SW480 (cell line): Measurements from ENCODE around the gene ATG16L2.
"Not testable (repeated sequence)": the region's sequence is repeated elsewhere in the genome, so short reads cannot be mapped to it uniquely, and the experiment has no call there.

ENCODE experiments used
- DNase-seq: peaks from one replicate; pipeline ENCODE4 v3.0.0-alpha.2; 2016; ENCODE audit warnings: low spot score

ATG16L2 gene

DNA sequence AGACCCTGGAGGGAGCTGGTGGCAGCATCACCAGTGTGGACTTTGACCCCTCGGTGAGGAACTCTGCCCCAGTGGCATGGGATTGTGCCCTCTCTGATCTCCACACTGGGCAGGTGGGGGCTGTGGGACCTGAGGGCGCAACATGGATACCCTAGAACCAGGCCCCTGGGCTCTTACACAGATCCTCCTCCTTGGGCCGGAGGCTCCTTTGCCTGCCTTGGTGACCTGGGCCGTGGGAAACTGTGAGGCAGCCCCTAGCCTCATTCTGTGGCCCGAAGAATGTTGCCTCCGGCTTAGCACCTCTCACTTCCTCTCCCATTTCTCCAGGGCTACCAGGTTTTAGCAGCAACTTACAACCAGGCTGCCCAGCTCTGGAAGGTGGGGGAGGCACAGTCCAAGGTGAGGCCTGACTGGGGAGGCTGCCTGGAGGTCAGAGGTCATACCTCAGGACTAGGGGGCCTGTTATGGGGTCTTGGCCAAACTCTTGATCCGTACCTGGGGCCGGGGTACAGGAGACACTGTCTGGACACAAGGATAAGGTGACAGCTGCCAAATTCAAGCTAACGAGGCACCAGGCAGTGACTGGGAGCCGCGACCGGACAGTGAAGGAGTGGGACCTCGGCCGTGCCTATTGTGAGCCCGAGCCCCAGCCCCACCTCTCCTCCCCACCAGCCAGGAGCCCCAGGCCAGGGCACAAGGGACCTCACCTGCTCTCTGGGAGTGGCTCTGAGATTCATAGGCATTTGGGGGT, 12.2 kb downstream of the ATG16L2 start:
- no peak for DNase-seq

DNA sequence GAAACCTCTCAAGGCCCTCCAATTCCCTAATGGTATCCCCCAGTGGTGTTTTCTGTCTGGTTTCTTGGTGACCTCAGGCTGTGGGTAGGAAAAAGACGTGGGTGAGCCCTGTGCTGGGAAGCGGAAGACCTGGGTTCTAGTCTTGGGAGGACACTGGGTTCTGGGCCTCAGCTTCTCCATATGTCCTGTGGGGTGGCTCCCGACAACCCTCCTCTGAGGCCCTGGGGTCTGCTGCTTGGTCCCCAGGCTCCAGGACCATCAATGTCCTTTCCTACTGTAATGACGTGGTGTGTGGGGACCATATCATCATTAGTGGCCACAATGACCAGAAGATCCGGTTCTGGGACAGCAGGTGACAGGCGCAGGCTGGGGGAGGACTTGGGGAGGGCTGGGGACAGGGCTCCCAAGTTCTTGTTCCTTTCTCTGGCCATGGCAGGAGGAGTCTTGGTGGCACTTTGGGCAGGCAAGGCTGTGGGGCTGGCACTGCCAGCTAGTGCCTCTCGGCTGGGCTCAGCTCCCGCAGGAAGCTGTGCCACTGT, 12.8 kb downstream of the ATG16L2 start:
- DNase-seq = no peak

DNA sequence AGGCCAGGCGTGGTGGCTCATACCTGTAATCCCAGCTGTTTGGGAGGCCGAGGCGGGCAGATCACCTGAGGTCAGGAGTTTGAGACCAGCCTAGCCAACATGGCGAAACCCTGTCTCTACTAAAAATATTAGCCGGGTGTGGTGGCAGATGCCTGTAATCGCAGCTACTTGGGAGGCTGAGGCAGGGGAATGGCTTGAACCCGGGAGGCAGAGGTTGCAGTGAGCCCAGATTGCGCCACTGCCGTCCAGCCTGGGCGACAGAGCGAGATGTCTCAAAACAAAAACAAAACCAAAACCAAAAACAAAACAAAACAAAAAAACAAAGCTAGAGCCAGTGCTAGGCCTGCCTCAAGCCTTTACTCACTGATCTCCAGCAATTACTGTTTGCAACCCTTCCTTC, 13.4 kb downstream of the ATG16L2 start:
- not testable (repeated sequence) for DNase-seq

DNA sequence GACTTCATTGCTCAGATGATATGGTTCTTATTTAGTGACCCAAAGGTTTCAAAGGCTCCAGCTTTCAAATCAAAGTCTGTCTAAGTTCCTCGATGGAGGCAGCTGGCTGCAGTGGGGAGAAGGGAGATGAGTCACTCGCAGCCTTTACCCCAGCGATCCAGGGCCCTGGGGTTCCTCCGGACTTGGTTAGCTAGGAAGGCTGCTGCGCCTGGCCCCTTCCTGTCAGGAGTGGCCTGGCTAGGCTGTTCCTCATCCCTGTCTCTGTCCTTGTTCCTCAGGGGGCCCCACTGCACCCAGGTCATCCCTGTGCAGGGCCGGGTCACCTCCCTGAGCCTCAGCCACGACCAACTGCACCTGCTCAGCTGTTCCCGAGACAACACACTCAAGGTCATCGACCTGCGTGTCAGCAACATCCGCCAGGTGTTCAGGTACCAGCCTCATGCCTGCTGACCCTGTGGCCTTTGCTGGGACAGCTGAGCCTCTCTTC, 13.9 kb downstream of the ATG16L2 start:
- peak; percentile 43 for DNase-seq

DNA sequence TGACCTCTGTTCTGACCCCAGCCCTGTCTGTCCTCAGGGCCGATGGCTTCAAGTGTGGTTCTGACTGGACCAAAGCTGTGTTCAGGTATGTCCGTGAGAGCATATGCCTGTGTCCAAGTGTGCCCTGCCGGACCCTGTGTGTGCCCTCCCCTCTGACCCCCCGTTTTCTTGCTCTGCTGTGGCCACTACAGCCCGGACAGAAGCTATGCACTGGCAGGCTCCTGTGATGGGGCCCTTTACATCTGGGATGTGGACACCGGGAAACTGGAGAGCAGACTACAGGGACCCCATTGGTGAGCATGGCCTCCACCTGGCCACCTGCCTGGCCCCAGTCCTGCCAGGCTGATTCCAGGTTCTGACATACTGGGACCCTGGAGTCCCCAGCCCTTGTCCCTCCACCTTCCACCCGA, 14.5 kb downstream of the ATG16L2 start:
- no peak for DNase-seq

DNA sequence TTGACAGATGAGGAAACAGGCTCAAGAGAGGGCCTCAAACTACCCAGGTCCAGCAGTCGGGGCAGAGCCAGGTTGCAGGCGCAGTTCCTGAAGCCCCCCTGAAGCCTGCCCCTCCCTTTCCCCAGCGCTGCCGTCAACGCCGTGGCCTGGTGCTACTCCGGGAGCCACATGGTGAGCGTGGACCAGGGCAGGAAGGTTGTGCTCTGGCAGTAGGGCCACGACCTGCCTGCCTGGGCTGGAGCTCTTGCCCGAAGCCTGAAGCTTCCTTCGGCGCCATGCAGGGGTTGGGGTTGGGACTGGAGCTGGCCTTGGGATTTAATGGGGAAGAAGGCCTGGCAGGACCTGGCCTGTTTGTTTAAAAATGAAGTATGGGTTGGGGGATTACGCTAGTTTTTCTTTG, 15.0 kb downstream of the ATG16L2 start:
- no peak for DNase-seq

DNA sequence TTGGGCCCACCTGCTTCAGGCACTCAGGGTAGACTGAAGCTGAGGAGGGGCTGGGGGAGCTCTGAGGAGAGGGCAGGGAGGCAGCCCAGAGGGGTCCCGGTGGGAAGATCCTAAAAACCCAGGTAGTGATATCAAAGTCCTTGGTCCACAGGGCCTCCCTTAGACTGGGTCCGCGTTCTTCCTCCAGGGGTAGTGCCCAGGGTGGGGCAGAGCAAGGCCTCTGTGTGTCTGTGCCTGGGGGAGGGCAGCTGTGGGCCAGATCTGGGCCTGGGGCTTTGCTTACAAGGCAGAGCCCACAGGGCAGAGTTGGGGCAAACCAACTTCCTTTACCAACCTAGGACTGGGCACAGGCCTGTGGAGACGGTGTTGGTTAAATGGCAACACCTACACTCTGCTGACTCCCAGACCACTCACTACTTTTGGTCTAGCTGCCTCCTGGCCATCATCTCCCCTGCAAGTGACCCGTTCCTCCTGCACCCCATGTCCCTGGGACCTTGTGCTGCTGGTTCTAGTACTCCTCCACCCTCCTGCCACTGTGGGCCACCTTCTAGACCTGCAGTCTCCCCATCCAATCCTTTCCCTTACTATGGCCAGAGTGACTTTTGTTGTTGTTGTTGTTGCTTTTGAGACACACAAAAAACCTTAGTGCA, 15.8 kb downstream of the ATG16L2 start:
- no peak for DNase-seq

DNA sequence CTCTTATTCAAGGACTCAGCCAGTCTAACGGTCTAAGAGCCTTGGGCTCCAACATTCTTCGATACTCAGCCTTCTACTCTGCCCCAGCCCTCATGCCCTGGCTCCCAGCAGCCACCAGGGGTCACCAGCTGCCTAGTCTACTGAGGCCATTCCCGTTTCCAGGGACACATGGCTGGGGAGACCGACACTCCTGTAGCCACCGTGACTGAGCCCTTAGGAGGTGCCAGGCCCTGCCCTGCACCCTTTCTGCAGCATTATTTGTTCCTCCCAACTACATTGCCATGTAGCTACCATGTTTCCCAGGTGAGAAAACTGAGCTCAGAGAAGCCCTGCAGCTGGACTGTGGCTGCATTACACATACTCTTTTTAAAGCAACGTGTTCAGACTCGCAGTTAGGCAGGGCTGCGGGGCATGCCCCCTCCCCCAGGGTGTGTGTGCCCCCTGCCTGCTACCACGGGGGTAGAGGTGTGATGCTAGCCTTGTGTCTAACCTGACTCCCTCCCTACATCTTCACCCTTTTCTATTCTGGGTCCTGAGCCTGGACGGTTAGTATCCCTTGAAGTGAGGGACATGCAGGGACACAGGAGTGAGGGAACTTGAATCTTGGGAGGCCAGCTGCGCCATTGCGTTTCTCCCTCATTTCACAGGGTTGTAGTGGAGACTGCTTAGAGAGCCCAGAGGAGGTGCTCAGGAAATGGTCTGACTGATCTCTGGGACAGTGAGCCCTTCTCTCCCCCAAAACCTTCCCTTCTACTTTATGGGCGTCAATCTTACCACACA, 17.5 kb downstream of the ATG16L2 start:
- DNase-seq = peak; percentile 76

DNA sequence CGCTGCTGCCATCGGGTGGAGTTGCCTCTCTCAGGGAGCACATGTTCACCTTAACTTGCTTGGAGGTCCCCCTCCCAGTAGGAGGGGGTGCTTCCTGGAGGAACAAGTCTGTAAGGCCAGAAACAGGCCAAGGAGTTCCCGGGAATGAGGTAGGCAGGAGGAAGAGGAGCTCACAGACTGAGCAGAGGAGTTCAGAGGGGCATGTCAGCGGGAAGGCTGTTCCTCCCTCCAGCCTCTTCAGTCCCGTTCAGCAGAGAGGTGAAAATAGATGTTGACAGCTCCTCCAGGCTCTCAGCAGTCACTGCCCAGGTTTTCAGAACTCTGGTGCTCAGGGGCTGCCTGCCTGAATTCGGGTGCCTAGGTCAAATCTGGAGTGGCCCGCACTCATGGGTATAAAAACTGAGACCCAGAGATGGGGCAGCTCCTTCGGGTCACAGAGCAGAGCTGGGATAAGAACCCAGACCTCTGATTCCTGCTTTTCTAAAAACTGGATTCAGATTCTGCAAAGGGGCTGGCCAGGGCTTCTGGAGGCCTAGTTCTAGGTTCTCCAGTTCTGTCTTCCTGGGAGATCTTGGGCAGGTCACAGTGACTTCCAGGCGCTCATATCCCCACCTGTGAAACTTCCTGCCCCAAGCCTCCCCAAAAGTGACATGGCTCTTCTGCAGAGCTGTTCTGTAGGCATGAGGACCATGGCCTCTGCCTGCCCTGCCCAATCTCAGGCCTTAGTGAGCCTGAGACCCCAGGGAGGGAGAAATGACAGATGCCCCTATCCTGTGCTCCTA, 18.3 kb downstream of the ATG16L2 start:
- DNase-seq = no peak

DNA sequence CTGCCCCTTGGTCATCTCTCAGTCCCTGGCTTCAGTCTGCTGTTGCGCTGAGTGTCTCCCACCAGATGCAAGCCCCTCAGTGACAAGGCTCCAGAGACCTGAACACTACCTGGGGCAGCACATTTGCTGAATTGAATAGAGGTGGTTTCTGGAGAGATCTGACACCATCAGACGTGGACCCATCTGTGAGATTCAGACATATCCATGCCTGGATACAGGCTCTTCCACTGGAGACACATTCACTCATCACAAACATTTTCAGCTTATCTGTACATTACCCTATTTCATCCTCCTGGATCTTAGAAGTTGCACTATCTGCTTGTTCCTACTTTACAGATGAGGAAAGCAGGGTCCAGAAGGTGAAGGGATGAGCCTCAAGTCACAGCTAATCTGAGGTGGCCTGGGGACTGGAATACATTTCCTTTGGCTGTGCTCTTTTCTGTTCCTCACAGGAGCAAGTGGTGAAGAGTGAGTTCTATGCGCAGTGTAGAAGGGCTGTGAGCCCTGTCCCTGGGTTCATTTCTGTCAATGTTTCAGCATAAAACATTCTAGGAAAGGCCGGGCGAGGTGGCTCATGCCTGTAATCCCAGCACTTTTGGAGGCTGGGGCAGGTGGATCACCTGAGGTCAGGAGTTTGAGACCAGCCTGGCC, 19.0 kb downstream of the ATG16L2 start:
- DNase-seq = no peak

DNA sequence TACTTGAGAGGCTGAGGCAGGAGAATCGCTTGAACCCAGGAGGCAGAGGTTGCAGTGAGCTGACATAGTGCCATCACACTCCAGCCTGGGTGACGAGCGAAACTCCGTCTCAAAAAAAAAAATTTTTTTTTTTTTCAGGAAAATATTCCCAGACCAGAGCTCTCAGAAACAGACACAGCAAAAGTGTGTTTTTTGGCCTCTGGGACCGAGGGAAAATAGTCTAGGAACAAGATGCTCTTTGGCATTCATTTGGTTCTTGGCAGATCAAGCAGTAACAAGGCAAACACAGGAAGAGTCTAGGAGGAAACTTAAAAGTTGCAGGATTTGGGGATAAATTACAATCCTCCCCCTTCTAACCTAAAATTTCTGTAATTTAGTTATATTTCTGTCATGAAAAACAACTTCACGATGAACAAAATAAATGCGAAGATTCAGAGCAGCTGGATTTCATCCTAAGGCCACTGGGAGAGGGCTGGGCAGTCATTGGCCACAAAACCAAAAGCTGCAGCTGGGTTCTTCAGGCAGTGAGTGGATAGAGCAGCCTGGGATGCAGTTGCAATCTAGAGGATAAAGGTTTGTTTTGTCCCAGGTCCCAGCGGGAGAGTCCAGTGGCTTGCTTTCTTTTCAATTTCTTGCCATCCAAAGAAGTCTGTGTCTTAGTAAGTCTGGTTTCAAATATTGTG, 19.7 kb downstream of the ATG16L2 start:
- DNase-seq = no peak

DNA sequence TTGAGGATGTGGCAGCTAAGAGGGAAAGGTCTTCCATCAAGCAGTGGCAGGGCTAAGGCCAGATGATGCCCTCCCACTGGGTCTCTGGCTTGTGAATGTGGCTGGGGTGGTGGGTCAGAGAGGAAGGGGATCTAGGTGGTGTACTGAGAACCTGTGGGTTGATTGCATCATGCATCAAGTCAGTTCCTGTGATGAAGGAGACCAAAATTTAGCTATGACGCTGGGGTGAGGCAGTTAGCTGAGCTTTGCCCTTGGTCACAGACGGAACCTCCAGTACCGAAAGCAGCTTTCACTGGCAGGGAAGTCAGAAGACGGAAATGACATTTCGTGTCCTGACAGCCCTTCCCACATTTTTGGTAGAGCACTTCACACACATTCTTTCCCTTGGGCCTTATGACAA, 20.7 kb downstream of the ATG16L2 start:
- DNase-seq = no peak

DNA sequence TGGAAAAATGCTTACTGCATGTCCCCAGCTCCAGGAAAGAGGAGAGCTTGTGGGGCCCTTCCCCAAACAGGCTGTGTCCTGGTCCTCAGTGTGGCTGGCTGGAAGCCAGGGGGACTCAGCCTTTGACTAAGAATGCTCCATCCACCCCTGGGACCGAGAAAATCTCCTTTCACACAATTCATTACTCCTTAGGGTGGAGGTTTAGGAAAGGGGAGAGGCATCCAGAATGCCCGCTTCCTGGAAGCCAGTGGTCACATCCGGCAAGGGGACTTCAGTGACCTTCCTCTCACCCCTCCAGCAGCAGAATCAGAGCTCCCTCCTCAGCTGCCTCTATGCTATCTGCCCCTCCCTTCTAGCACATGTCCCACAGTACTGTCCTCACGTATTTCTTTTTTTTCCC, 21.9 kb downstream of the ATG16L2 start:
- DNase-seq = no peak

DNA sequence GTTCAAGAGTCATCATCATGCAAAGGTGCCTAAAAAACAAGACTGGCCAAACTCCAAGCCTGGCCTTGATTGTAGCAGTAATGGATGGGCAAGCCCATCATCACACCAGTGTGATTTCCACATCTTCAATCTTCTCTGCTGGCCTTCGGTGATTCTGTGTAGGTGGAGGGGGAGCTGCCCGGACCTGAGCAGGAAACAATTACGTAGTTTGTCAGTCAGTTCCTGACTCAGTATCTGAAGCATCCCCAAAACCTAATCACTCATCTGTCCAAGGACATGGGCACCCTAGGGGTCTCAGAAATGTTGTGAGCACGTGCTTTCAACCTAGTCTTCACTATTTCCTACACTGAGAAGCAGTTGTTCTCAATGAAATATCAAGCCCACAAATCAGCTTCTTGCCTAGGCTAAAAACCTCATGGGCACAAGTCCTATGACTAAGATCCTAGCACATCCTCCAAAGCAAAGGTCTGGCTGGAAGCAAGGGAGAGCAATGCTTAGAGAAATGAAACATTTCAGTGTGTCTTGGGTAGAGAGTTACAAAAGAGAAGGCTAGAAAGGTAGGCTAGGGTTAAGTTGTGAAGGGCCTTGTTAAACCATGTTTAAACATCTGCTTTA, 24.6 kb downstream of the ATG16L2 start:
- DNase-seq = no peak

DNA sequence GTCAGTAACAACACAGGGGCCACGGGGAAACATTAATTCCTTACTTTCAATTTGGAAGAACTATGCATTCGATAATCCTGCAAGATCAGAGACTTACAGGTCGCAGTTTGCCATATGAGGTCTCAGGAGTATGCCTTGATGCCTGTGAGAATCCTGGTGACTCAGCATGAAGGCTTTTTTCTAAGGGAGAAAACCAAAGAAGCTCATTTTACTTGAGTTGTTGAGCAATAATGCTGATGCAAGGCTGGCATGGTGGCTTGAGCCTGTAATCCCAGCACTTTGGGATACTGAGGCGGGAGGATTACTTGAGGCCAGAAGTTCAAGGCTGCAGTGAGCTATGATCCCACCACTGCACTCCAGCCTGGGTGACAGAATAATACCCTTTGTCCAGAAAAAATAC, 26.6 kb downstream of the ATG16L2 start:
- no peak for DNase-seq

DNA sequence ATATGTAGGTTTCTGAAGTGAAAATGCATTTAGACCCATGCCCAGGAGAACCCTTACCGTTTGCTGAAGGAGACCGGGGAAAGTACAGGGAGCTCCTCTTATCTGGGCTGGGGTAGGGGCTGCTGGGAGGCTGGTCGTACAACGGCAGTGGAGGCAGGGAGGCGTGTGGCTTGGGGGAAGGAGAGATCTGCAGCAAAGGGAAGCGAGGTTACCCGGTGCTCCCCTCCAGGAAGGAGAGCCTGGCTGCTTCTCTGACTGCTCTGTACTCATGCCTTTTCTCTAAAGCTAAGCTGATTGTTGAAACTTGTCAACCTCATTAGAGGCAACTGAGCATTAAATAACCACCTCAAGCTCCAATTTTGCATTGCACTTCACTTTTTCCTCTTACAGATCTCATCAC, 27.2 kb downstream of the ATG16L2 start:
- DNase-seq = no peak

DNA sequence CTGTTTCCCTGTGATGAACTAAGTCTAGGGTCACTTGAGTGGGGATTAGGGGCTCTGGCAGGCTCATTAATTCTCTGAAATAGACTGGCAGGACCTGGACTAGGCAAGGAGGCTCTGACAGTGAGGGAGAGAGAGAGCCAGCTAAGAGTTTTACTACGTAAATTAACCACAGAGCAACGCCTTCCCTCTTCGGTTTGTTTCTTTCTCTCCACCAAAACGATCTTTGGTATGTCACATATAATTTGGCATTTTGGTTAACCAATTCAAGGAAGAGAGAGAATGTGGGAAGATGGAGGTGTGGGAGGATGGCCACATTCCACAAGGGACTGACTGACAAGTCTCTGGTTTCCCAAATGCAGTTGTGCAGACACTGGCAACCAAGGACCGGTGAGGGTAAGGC, 27.9 kb downstream of the ATG16L2 start:
- no peak for DNase-seq

DNA sequence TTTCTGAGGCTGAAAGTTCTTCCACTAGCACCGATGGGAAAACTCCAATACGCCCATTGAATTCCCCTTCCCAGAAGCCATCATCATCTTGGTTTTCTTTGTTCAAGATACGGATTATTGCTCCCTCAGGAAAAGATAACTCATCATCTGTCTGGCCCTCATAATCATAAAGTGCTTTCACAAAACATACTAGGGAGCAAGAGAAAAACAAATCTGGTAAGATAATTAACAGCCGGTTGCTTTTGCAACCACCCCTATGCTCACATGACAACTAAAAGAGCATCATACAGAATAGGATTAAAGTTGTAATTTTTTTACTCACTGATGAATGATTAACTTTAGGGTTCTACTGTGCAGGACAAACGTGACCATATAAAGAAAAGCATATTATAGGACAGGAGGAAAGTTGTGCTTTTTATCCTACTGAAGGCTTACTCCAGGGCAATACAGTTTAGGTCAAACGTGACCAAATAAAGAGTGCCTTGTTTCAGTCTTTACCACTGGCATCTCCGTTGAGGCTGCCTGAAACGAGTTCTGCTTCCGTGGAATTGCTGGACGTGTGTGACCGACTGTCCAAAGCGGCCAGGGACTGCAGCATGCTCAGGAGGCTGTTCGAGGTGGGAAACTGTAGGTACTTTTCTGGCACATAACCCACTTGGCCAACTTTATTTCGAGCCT, 28.6 kb downstream of the ATG16L2 start:
- DNase-seq = no peak

DNA sequence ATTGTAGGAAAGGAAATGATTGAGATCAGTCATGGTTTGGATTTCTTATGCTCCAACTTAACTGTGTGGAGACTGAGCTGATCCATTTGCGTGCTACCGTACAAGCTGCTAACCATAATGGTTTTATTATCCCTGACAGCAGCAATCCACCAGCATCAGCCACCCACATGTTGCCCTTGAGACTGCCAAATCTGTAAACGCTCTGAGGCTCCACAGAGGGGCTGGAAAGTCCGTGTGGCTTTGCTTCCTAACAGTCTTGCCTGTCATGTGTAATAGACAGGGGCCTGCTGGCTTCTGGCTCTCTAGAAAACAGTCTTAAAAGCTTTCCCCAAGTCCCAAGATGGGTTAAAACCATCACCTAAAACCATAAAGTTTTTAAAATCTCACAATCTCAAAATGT, 30.1 kb downstream of the ATG16L2 start:
- no peak for DNase-seq
